Frontal cortex (tissue), 4 donors: ENCODE results near the gene TMPRSS3. TPM values are rescaled to one million over a fixed set of nuclear protein-coding genes. Genes with fewer than 3 reads are reported as not detected.

Source experiments
- DNase-seq, 2 donors: peaks; one replicate each; pipeline ENCODE4 v3.0.0; 2012; ENCODE audit warnings: low spot score in 2 of 2
- FAIRE-seq: peaks from 2 replicates; lab custom pipeline; 2012; peaks lifted over from hg19 to GRCh38; lab: Jason Lieb, UNC
- small RNA-seq: library from RNA; depleted of rRNA; stranded (forward); fragments of <200 nt; gene quantifications from one replicate; pipeline ENCODE3, GENCODE V24; 2014
- total RNA-seq: library from RNA; depleted of rRNA; stranded (reverse); fragments of >200 nt; gene quantifications from one replicate; pipeline ENCODE4 v1.2.3, GENCODE V29; 2014
- donor health status: control.
- donor health status: control.
- donor health status: control.

TMPRSS3 gene
- total RNA-seq, 1 donor from 2014 or later: not detected

- no peak for FAIRE-seq
- DNase-seq: no peak
Measured at GRCh38 chr21:42343556-42343955, 52.3 kb downstream of the TMPRSS3 start.

DNA sequence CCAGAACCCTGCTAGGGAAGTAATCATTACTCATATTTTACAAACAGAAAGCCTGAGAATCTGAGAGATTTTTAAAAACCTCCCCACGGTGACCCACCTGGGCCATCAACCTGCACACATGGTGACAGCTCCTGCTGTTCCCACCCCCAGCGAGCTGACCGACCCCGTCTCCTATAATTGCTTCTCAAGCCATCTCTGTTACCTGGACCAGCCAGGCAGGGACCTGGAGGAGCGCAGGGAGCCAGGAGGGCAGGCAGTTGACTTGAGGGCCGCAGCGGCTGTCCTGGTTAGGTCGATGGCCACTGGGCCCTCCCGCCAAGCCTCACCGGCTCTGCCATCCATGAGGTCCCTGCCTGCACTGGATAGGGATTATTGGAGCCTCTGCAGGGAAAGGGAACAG, 52.8 kb downstream of the TMPRSS3 start:
- DNase-seq (no peak), FAIRE-seq (no peak)

DNA sequence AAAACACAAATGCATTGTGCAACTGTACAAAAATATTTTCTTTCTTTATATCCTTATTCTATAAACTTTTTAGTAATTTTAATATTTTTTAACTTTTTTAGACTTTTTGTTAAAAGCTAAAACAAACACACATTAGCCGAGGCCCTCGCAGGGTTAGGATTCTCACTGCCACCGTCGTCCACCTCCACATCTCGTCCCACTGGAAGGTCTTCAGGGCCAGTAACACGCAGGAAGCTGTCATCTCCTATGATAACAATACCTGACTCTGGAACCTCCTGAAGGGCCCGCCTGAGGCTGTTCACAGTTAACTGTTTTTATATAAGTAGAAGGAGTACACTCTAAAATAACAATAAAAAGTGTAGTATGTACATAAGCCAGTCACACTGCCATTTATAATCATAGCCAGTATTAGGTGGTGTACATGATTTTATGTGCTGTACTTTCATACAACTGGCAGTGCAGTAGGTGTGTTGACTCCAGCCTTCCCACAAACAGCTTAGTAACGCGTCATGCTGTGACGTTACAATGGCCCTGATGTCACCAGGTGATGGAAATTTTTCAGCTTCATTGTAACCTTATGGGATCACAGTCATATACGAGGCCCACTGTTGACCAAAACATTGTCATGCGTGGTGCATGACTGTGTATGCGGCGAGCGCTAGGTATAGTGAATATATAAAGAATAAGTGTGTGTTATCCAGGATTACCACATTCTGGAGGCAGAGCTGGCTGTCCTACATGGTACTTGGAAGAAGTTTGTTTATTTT, 53.9 kb downstream of the TMPRSS3 start:
- DNase-seq (no peak), FAIRE-seq (no peak)

DNA sequence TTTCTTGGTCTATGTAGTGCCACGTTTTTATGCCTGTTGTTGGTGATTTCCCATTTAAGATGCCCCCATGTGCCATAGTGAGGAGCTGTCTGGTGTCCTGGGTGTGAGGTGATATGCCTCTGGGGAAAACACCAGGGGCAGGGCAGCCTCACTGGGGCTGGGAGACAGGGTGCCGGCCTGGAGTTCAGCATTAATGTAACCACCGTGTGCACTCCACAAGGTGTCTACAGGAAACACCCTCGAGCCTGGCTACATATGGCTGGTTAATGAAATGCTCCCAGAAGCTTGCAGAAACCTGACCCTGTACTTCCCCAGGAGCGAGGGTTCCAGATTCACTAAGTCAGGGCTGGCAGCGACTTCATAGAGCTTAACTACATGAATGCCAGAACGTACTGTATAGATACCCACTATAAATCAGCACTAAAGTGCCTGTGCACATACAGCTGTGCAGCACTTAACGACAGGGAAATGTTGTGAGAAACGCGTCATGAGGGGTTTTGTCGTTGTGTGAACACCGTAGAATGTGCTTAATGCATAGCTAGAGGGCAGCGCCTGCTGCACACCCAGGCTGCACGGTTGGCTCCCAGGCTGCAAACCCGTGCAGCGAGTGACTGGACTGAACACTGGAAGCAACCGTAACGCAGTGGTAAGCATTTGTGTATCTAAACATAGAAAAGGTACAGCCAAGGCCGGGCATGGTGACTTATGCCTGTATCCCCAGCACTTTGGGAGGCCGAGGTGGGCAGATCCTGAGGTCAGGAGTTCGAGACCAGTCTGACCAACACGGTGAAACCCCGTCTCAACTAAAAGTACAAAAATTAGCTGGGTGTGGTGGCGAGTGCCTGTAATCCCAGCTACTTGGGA, 55.4 kb downstream of the TMPRSS3 start:
- FAIRE-seq (no peak), DNase-seq (no peak)

DNA sequence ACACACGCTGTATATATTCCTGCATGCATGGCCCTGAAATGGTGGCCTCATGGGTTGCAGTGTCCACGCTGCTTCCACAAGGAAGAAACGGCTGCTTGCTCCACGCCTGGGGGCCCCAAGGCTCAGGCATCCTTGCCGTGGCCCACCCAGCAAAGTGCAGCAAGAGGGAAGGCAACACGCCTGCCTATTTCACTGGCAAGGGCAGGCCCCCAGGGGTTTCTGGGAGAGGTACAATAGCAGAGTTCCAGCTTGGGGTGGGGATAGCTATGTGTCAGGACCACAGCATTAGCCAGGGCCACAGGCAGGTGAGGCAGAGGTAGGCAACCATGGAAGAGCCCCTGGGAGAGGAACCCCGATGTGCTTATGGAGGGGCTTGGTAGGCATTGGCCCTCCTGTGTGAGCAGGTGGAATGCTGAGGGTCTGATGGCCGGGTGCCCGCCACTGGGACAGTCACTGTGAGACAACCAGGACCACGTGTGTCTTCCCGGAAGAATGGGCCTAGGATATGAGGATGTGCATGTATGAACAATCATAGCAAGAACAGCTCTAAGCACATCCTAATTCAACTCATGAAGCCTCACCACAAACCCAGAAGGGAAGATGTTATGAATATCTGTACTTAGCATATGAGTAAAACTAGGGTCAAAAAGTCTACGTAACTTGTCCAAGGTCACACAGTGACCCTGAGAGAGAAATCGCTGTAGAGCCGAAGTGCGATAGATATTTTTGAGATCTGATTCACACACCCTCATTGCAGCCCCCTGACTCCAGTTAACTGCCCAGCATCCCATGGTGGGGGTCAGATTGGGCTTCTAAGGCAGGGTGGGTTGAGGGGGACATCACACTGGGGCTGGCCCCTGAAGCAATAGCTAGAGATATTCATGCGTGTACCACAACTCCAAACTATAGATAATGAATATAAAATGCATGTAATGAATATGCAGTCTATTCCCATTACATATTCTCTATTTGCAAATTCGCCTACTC, 56.8 kb downstream of the TMPRSS3 start:
- no peak for DNase-seq
- no peak for FAIRE-seq

DNA sequence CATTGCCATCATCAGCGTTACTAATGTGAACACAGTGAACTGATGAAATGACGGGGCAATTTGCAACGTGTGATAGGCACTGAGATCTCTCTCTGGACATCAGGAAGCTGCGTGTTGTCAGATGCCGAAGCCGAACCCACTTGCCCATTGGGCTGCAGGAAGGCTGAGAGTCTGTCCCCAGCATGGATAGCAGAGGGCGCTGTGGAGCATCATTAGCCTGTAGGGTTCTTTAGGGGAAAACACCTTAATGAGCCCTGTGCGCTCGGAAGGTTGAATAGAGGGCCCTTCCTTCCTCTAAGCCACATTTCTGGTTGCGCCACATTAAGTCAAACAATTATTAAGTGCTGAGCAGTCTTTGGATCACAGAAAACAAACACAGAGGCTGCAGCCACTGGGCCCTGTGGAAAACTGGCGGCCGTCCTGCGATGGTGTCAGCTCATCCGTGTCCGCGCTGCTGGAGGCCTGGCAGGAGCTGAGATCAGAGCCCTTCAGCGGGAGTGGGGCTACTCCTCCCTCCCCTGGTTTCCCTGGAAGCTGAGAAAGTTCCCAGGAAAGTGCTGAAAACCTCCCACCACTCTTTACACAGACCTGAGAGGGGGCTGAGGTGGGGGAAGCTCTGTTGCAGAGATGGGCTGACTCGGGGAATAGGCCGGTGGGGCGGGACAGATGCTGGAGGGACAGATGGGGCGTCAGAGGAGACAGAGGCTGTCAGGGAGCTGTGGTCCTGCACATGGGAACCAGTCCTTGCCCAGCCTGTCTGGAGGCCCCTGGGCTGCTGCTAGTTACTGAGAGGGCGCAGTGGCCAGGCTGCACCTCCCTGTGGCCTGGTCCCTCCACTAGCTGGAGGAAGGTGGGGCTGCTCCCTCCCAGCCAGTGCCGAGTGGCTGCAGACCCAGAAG, 57.8 kb downstream of the TMPRSS3 start:
- DNase-seq (peak in 1 of 2 donors; percentile 36), FAIRE-seq (no peak)

- no peak for DNase-seq
- no peak for FAIRE-seq
Measured at GRCh38 chr21:42337276-42337675, 58.6 kb downstream of the TMPRSS3 start.

GRCh38 chr21:42336054-42336453, 59.8 kb downstream of the TMPRSS3 start:
- FAIRE-seq (no peak), DNase-seq (no peak)

- FAIRE-seq: no peak
- DNase-seq: no peak
Measured at GRCh38 chr21:42332557-42333317, 63.1 kb downstream of the TMPRSS3 start.

- FAIRE-seq: no peak
Measured at GRCh38 chr21:42331660-42332059, 64.2 kb downstream of the TMPRSS3 start.

DNA sequence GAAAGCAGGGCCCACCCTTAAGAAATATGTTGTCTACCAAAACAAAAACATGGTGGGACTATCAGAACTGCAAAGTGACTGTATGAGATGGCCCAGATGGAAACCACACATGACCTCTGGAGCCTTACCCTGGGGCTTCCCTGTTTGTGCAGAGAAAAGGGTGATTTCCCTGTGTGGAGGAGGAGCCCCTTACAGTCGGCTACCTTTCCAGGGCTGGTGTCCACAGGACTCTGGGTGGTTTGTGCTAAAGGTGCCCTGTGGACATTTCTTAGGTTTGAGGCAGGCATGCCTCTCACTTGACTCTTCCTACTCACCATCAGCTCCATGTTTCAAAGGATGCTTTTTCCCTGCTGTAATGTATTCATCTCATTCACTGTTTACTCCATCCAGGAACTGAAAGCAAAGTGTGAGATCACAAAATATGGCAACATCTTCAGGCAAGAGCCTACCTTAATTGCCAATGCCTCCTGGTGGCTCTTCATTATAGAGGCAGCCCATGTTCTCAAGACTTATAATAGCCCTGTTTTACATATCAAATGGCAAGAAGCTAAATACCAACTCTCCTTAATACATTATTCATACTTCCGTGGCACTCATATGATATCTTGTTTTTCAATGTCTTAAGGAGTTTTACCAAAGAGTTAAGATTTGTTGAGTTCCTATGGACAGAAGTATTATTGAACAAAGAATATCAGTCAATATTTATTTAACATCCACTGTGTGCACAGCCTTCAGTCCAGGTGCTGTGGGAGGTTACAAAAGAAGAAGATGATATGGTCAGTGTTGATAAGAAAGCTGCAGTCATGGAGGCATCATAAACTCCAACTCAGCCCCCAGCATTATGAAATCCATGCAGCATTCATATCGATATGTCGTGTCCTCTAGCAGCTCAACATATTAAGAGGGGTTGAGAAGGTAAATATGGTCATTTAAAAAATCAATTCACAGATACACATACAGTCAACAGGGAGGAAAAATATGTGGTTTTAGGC, 65.2 kb downstream of the TMPRSS3 start:
- DNase-seq (no peak), FAIRE-seq (no peak)

More at GRCh38 chr21:42331660-42332059, 64.2 kb downstream of the TMPRSS3 start:
- DNase-seq: no peak

- FAIRE-seq (no peak), DNase-seq (no peak)
Measured at GRCh38 chr21:42324896-42325295, 71.0 kb downstream of the TMPRSS3 start.

Small RNA genes lying within 50 kb of the gene (small RNA-seq; reads per million reads assigned to genes)
- not detected for gene RNU6-1149P

Other genes with a start within 250 kb of the TMPRSS3 start
- gene ABCG1, start 176.9 kb downstream of the TMPRSS3 start, total RNA-seq: 13.0 TPM
- gene TFF3, start 80.6 kb downstream of the TMPRSS3 start, total RNA-seq: not detected
- gene TFF2, start 45.1 kb downstream of the TMPRSS3 start, total RNA-seq: not detected
- gene TFF1, start 29.5 kb downstream of the TMPRSS3 start, total RNA-seq: not detected
- gene UBASH3A, start 7.8 kb upstream of the TMPRSS3 start, total RNA-seq: not detected
- gene RSPH1, start 100.2 kb upstream of the TMPRSS3 start, total RNA-seq: 0.41 TPM
- 32.2 TPM for gene SLC37A1, start 117.8 kb upstream of the TMPRSS3 start, total RNA-seq